H1 (cell line): ENCODE measurements around the gene TMEM39B. TPM values are rescaled to one million over a fixed set of nuclear protein-coding genes. Genes with fewer than 3 reads are reported as not detected.

Source experiments
- CBX5 ChIP-seq: fragments of 300-800, 300-1000 bp; sonication (generic); IDR thresholded peaks from 2 replicates; pipeline ENCODE4 v1.7.1; 2016; ENCODE audit warnings: antibody characterized with exemption, low read length, low read depth
- CHD7 ChIP-seq: fragments of 300-600 bp; sonication (generic); IDR thresholded peaks from 2 replicates; pipeline ENCODE4 v1.7.1; 2012; ENCODE audit warnings: low read length, moderate library complexity, mild to moderate bottlenecking, inconsistent platforms; ENCODE audit not compliant: insufficient replicate concordance
- POU5F1 ChIP-seq: IDR thresholded peaks from 2 replicates; pipeline ENCODE4 v1.6.1; 2011; ENCODE audit warnings: low read depth, mild to moderate bottlenecking, low read length, moderate library complexity
- RAD21 ChIP-seq, 2 experiments: IDR thresholded peaks in 1 of 2; conservative IDR thresholded peaks in 1 of 2; 2 replicates each; pipeline ENCODE4 v1.6.1; 2011; ENCODE audit warnings: low read depth in 2 of 2, low read length in 2 of 2, improper control_type of control experiment in 1 of 2, inconsistent platforms in 1 of 2, mild to moderate bottlenecking in 1 of 2, moderate library complexity in 1 of 2
- SIN3A ChIP-seq, 2 experiments: IDR thresholded peaks in 1 of 2; conservative IDR thresholded peaks in 1 of 2; 2 replicates each; pipeline ENCODE4 v1.6.1; 2011 to 2012; ENCODE audit warnings: low read length in 2 of 2, improper control_type of control experiment in 1 of 2, low read depth in 1 of 2, mild to moderate bottlenecking in 1 of 2
- SIX5 ChIP-seq: IDR thresholded peaks from 2 replicates; pipeline ENCODE4 v1.6.1; 2011; ENCODE audit warnings: mild to moderate bottlenecking, low read depth, low read length
- polyA plus RNA-seq, 7 experiments: library from polyadenylated mRNA; depleted of rRNA in 3 of 7; stranded (reverse) in 5 of 7; unstranded in 2 of 7; fragments of >200 nt in 5 of 7; fragments of 200-250 nt in 2 of 7; gene quantifications; 1 replicate in 5 of 7; 2 replicates in 1 of 7; 4 replicates in 1 of 7; pipeline versions ENCODE4 v1.2.1 to v1.2.3, GENCODE V29; 2011 to 2013; ENCODE audit warnings: missing spikeins in 2 of 7, mixed read lengths in 2 of 7
- total RNA-seq: library from RNA; stranded (reverse); fragmentation: NEBNext Ultra II Directional; extraction: Animal tissue kit (Norgen Biotek cat#: 25700); gene quantifications from 2 replicates; pipeline ENCODE4 v1.2.1, GENCODE V29; 2021

Gene TMEM39B
- total and polyA plus RNA-seq, 2 of the 8 experiments (the other 6 are each of a cell fraction or from before 2014, with no cell fraction given) = 25.3 to 32.7 TPM

- no peak for TF ChIP-seq CHD7
- TF ChIP-seq CBX5 = no peak
- no peak for TF ChIP-seq RAD21 (IDR thresholded peaks at IDR 0.05 in 1 of 2, conservative IDR thresholded peaks at IDR 0.05 in 1 of 2; ENCODE audit: low read depth in 2 of 2, low read length in 2 of 2)
- no peak for TF ChIP-seq SIN3A (conservative IDR thresholded peaks at IDR 0.05 in 1 of 2, IDR thresholded peaks at IDR 0.05 in 1 of 2; ENCODE audit: low read depth in 1 of 2, low read length in 2 of 2)
- no peak for TF ChIP-seq SIX5
- TF ChIP-seq POU5F1 = no peak
Measured at GRCh38 chr1:32056598-32056997, 16.1 kb upstream of the TMEM39B start (continued).
